ENCODE results near the gene TSPYL1. TPM values are rescaled to one million over a fixed set of nuclear protein-coding genes. Genes with fewer than 3 reads are reported as not detected.
A peak's percentile ranks its signal among the peaks of the same experiment; 100 is the strongest.

Gene TSPYL1
- total RNA-seq, 3 donors from 2014 or later = 55.4 to 81.8 (median 63.8) TPM

DNA sequence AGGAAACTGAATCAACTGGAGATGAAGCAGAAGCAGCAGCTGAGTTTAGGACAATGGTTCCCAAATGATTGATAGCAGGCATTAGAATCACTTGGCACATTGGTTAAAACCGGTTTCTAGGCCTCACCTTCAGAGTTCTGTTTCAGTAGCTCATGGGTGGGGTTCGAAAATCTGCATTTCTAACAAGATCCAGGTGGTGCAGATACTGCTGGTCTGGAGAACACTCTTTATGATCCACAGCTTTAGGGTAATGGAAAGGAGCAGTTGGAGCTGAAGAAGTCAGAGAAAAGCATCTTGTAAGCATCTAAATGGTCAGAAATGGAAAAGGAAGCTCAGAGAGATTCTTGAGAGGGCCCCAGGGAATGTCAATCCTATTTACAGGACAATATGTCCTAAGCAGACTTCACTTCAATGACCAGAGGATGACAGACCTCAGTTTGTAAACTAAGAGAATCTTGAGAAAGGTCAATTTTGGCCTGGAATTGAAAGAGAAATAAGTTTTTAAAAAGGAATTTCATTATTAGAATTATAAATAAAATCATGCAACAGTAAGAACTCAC, 8.5 kb downstream of the TSPYL1 start:
- DNase-seq (ENCODE audit: low spot score in 2 of 2) = no peak
- H3K27ac ChIP-seq = no peak overlapping the region

GRCh38 chr6:116268589-116269293, 11.0 kb downstream of the TSPYL1 start:
- intact Hi-C loops (cut with DNase I; ENCODE audit: low total_unique reads) = no loop called here
- H3K4me3 ChIP-seq = no peak overlapping the region
- no peak for DNase-seq (ENCODE audit: low spot score in 2 of 2)

More for the DNA sequence above, 8.5 kb downstream of the TSPYL1 start:
- Histone ChIP-seq H3K27me3 (no peaks in the 10 kb centered on the region), H3K4me3 (no peak overlapping the region), H3K9me3 (no peaks in the 10 kb centered on the region), H3K36me3 (no peaks in the 10 kb centered on the region), H3K4me1 (peaks cover 0 to 1% of the 10 kb centered on the region in 2 donors)
- intact Hi-C loops (cut with DNase I; ENCODE audit: low total_unique reads) = no loop called here
- TF ChIP-seq, protein P1, sequence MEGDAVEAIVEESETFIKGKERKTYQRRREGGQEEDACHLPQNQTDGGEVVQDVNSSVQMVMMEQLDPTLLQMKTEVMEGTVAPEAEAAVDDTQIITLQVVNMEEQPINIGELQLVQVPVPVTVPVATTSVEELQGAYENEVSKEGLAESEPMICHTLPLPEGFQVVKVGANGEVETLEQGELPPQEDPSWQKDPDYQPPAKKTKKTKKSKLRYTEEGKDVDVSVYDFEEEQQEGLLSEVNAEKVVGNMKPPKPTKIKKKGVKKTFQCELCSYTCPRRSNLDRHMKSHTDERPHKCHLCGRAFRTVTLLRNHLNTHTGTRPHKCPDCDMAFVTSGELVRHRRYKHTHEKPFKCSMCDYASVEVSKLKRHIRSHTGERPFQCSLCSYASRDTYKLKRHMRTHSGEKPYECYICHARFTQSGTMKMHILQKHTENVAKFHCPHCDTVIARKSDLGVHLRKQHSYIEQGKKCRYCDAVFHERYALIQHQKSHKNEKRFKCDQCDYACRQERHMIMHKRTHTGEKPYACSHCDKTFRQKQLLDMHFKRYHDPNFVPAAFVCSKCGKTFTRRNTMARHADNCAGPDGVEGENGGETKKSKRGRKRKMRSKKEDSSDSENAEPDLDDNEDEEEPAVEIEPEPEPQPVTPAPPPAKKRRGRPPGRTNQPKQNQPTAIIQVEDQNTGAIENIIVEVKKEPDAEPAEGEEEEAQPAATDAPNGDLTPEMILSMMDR (IDR thresholded peaks at IDR 0.05) = no peak
- TF ChIP-seq POLR2AphosphoS5 (IDR thresholded peaks at IDR 0.05) (no peak), POLR2A (IDR thresholded peaks at IDR 0.05) (no peak)

GRCh38 chr6:116267836-116268588, 11.7 kb downstream of the TSPYL1 start:
- TF ChIP-seq POLR2A (IDR thresholded peaks at IDR 0.05) (no peak), POLR2AphosphoS5 (IDR thresholded peaks at IDR 0.05) (no peak)
- TF ChIP-seq, protein P1 (IDR thresholded peaks at IDR 0.05) = no peak
- Histone ChIP-seq H3K4me3 (no peak overlapping the region), H3K4me1 (no peaks in the 10 kb centered on the region), H3K36me3 (no peaks in the 10 kb centered on the region), H3K27me3 (no peaks in the 10 kb centered on the region), H3K9me3 (peaks cover 0 to 4% of the 10 kb centered on the region in 2 donors), H3K27ac (no peak overlapping the region)
- intact Hi-C loops (cut with DNase I; ENCODE audit: low total_unique reads) = no loop called here
- DNase-seq (ENCODE audit: low spot score in 2 of 2) = no peak

More at GRCh38 chr6:116268589-116269293, 11.0 kb downstream of the TSPYL1 start:
- TF ChIP-seq POLR2A (IDR thresholded peaks at IDR 0.05) = no peak
- TF ChIP-seq POLR2AphosphoS5 (IDR thresholded peaks at IDR 0.05) = no peak
- TF ChIP-seq, protein P1 (IDR thresholded peaks at IDR 0.05) = peak; percentile 47 to 73 (median 59)
- no peaks in the 10 kb centered on the region for H3K27me3 ChIP-seq
- H3K4me1 ChIP-seq = no peaks in the 10 kb centered on the region
- H3K9me3 ChIP-seq = peaks cover 0 to 3% of the 10 kb centered on the region in 2 donors
- H3K36me3 ChIP-seq = no peaks in the 10 kb centered on the region
- H3K27ac ChIP-seq = no peak overlapping the region

GRCh38 chr6:116266803-116267202, 12.9 kb downstream of the TSPYL1 start:
- H3K4me3 ChIP-seq = no peak overlapping the region
- no peaks in the 10 kb centered on the region for H3K4me1 ChIP-seq
- DNase-seq (ENCODE audit: low spot score in 2 of 2) = no peak
- intact Hi-C loops (cut with DNase I; ENCODE audit: low total_unique reads) = no loop called here
- H3K27ac ChIP-seq = no peak overlapping the region
- peaks cover 0 to 4% of the 10 kb centered on the region in 2 donors for H3K9me3 ChIP-seq
- TF ChIP-seq, protein P1 (IDR thresholded peaks at IDR 0.05) = no peak
- TF ChIP-seq POLR2AphosphoS5 (IDR thresholded peaks at IDR 0.05) = no peak
- no peak for TF ChIP-seq POLR2A (IDR thresholded peaks at IDR 0.05)
- no peaks in the 10 kb centered on the region for H3K36me3 ChIP-seq
- no peaks in the 10 kb centered on the region for H3K27me3 ChIP-seq

Measured in breast epithelium (tissue), 4 donors.